ENCODE data around the gene KRT86. TPM values are rescaled to one million over a fixed set of nuclear protein-coding genes. Genes with fewer than 3 reads are reported as not detected.

Gene KRT86
- polyA plus RNA-seq, 1 of the 3 experiments (the other 2 are of a cell fraction), result 0.56 TPM

DNA sequence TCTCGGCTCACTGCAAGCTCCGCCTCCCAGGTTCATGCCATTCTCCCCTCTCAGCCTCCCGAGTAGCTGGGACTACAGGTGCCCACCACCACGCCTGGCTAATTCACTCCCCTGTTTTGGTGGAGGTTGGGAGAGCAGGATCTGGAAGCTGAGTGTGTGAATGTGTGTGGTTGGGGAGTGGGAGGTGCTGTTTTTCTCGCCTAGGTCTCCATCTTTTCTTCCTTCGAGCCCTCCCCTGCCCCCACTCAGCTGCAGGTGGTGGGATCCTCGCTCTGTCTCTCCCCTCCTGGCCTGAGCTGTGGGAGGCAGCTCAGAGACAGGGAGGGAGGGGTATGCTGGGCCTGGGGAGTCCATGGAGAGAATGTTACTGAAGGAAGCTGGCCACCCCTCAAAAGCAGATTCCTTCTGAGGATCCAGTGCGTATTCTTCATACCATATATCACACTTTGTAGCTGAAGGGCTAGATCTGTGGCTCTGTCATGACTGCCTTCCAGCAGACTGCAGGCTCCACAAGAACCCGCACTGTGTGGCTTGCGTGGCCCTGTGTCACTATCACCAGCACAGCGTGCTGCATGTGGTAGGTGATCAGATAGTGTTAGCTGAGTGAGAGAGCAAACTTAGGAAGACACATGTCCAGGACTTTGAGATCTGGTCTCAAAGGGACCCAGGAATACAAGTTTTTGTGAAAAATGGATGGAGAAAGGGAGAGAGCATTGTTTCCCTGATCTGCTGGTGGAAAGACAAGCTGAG is 44.0 kb downstream of the KRT86 start:
- Histone ChIP-seq H3K4me1 (ENCODE audit: control insufficient read depth in 1 of 2, insufficient read depth in 2 of 2, low read depth in 1 of 2, low read length in 1 of 2) (no peaks in the 10 kb centered on the region), H3F3A (replicated peaks; ENCODE audit: insufficient read depth) (no peaks in the 10 kb centered on the region), H3K9me3 (no peaks in the 10 kb centered on the region), H3K4me2 (no peak overlapping the region), H3K27me3 (ENCODE audit: insufficient read depth) (no peaks in the 10 kb centered on the region; the same call in 1 of the 2 replicates), H3K27ac (ENCODE audit: low read depth in 2 of 2, low read length in 1 of 2) (no peak overlapping the region), H3K9me2 (no peaks in the 10 kb centered on the region), H3K9ac (no peak overlapping the region), H3K4me3 (ENCODE audit: low read depth in 2 of 2, low read length in 1 of 2) (no peak overlapping the region), H2AFZ (ENCODE audit: low read depth) (no peak overlapping the region), H3K79me2 (ENCODE audit: insufficient read depth) (no peaks in the 10 kb centered on the region), H3K36me3 (replicated peaks in 1 of 2; ENCODE audit: control insufficient read depth in 1 of 2, insufficient read depth in 2 of 2, low read length in 1 of 2) (no peaks in the 10 kb centered on the region), H4K20me1 (ENCODE audit: insufficient read depth) (no peaks in the 10 kb centered on the region)
- CTCF ChIA-PET, result interaction anchor here (0.7 to 12.6 kb wide), 18 partner anchors 8 to 561 kb away, joined by 3 to 218 read pairs (median 5); no protein-coding TSS in a partner anchor
- DNase-seq, result no peak
- POLR2A ChIA-PET, result no interaction called here
- 61% methylated on average over 11 of the region's 11 CpGs for WGBS (ENCODE audit: low lambda C conversion rate)
- TF ChIP-seq, protein P1, sequence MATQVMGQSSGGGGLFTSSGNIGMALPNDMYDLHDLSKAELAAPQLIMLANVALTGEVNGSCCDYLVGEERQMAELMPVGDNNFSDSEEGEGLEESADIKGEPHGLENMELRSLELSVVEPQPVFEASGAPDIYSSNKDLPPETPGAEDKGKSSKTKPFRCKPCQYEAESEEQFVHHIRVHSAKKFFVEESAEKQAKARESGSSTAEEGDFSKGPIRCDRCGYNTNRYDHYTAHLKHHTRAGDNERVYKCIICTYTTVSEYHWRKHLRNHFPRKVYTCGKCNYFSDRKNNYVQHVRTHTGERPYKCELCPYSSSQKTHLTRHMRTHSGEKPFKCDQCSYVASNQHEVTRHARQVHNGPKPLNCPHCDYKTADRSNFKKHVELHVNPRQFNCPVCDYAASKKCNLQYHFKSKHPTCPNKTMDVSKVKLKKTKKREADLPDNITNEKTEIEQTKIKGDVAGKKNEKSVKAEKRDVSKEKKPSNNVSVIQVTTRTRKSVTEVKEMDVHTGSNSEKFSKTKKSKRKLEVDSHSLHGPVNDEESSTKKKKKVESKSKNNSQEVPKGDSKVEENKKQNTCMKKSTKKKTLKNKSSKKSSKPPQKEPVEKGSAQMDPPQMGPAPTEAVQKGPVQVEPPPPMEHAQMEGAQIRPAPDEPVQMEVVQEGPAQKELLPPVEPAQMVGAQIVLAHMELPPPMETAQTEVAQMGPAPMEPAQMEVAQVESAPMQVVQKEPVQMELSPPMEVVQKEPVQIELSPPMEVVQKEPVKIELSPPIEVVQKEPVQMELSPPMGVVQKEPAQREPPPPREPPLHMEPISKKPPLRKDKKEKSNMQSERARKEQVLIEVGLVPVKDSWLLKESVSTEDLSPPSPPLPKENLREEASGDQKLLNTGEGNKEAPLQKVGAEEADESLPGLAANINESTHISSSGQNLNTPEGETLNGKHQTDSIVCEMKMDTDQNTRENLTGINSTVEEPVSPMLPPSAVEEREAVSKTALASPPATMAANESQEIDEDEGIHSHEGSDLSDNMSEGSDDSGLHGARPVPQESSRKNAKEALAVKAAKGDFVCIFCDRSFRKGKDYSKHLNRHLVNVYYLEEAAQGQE (IDR thresholded peaks at IDR 0.05; ENCODE audit: low read depth, low read length), result no peak
- TF ChIP-seq NFIC (IDR thresholded peaks at IDR 0.05; ENCODE audit: borderline replicate concordance), result no peak

DNA sequence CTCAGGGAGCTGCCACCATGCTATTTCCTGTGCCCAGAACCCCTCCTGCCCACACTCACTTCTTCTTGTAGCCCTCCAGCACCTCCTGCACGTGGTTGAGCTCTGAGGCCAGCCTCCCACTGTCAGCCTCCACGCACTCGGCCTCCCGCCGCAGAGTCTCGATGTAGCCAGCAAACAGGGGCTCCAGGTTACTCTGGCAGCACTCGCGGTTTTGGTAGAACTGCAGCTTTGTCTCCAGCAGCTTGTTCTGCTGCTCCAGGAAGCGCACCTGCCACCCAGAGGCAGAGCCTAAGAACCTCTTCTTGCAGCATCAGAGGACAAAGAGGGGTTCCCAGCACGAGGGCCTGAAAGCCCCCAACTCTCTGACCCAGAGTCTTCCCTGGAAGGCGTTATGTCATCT is 44.7 kb downstream of the KRT86 start:
- POLR2A ChIA-PET, result no interaction called here
- H4K20me1 ChIP-seq (ENCODE audit: insufficient read depth), result no peaks in the 10 kb centered on the region
- no peaks in the 10 kb centered on the region for H3K79me2 ChIP-seq (ENCODE audit: insufficient read depth)
- H2AFZ ChIP-seq (ENCODE audit: low read depth), result no peak overlapping the region
- no peaks in the 10 kb centered on the region for H3K9me2 ChIP-seq
- 64% methylated on average over 10 of the region's 11 CpGs for WGBS (ENCODE audit: low lambda C conversion rate)
- CTCF ChIA-PET, result interaction anchor here (0.7 to 12.6 kb wide), 19 partner anchors 8 to 560 kb away, joined by 3 to 218 read pairs (median 4); no protein-coding TSS in a partner anchor
- H3K27ac ChIP-seq (ENCODE audit: low read depth in 2 of 2, low read length in 1 of 2), result no peak overlapping the region
- H3K27me3 ChIP-seq (ENCODE audit: insufficient read depth), result no peaks in the 10 kb centered on the region; the same call in 1 of the 2 replicates
- no peaks in the 10 kb centered on the region for H3K9me3 ChIP-seq
- no peaks in the 10 kb centered on the region for H3K4me1 ChIP-seq (ENCODE audit: control insufficient read depth in 1 of 2, insufficient read depth in 2 of 2, low read depth in 1 of 2, low read length in 1 of 2)
- no peaks in the 10 kb centered on the region for H3F3A ChIP-seq (replicated peaks; ENCODE audit: insufficient read depth)
- no peaks in the 10 kb centered on the region for H3K36me3 ChIP-seq (replicated peaks in 1 of 2; ENCODE audit: control insufficient read depth in 1 of 2, insufficient read depth in 2 of 2, low read length in 1 of 2)
- DNase-seq, result no peak
- H3K4me2 ChIP-seq, result no peak overlapping the region
- TF ChIP-seq RXRA (IDR thresholded peaks at IDR 0.05; ENCODE audit: borderline replicate concordance, low read depth) (no peak), CHD2 (IDR thresholded peaks at IDR 0.05; ENCODE audit: low read length, partially characterized antibody) (no peak), FOSL2 (IDR thresholded peaks at IDR 0.05; ENCODE audit: borderline replicate concordance, low read depth) (no peak), TCF12 (IDR thresholded peaks at IDR 0.05) (no peak), TAF1 (IDR thresholded peaks at IDR 0.05; ENCODE audit: borderline replicate concordance, low read depth, low read length) (no peak), MEF2A (IDR thresholded peaks at IDR 0.05; ENCODE audit: borderline replicate concordance, low read depth) (no peak), NRF1 (IDR thresholded peaks at IDR 0.05; ENCODE audit: low read depth, low read length) (no peak), TEAD4 (IDR thresholded peaks at IDR 0.05; ENCODE audit: borderline replicate concordance, insufficient read depth) (no peak), POLR2AphosphoS5 (IDR thresholded peaks at IDR 0.05; ENCODE audit: low read depth, low read length) (no peak), NFIC (IDR thresholded peaks at IDR 0.05; ENCODE audit: borderline replicate concordance) (no peak), YY1 (IDR thresholded peaks at IDR 0.05; ENCODE audit: low read depth) (no peak), MXI1 (IDR thresholded peaks at IDR 0.05; ENCODE audit: low read depth, low read length) (no peak), RFX5 (IDR thresholded peaks at IDR 0.05; ENCODE audit: low read length) (no peak)
- TF ChIP-seq, protein P2, sequence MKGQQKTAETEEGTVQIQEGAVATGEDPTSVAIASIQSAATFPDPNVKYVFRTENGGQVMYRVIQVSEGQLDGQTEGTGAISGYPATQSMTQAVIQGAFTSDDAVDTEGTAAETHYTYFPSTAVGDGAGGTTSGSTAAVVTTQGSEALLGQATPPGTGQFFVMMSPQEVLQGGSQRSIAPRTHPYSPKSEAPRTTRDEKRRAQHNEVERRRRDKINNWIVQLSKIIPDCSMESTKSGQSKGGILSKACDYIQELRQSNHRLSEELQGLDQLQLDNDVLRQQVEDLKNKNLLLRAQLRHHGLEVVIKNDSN (IDR thresholded peaks at IDR 0.05; ENCODE audit: borderline replicate concordance, low read depth), result no peak
- no peak overlapping the region for H3K4me3 ChIP-seq (ENCODE audit: low read depth in 2 of 2, low read length in 1 of 2)
- H3K9ac ChIP-seq, result no peak overlapping the region
